Suppressor macrophage (primary cell): ENCODE results near the gene SELENOV.

ENCODE experiments used
- DNase-seq, 4 experiments: peaks; one replicate each; pipeline ENCODE4 v3.0.0-alpha.2; 2020 to 2022

The SELENOV gene

GRCh38 chr19:39558624-39559117, 43.7 kb downstream of the SELENOV start:
- no peak for DNase-seq

- DNase-seq, result no peak
Observed at GRCh38 chr19:39563408-39563807, 48.5 kb downstream of the SELENOV start.

GRCh38 chr19:39566064-39566463, 51.1 kb downstream of the SELENOV start:
- DNase-seq, result no peak

DNA sequence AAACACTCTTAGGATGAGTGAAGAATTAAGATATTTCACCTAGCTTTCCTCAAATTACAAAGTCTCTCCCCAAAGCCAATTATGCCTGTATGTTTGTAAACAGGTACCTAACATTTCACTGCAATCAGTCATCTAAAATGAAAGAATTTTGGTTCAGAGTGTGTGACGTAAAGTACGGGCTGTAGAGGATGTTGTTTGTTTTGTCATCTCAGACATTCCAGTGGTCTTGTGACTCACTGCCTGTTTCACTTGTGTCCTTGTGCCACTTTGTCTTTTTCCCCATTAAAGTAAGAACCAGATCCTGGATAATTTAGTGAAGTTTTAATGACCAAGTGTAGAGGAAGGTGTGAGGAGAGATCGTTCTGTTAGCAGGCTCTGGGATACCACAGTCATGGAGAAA, 53.7 kb downstream of the SELENOV start:
- no peak for DNase-seq
